NCI-H226 (cell line): Measurements from ENCODE around the gene SERTAD2.

Experiments used
- DNase-seq: peaks from one replicate; pipeline ENCODE4 v3.0.0-alpha.2; 2015

Gene SERTAD2

GRCh38 chr2:64607381-64608304 lies 46.1 kb downstream of the SERTAD2 start:
- DNase-seq = no peak

GRCh38 chr2:64606479-64607363 lies 47.0 kb downstream of the SERTAD2 start:
- DNase-seq = no peak

- DNase-seq = no peak
These were observed 47.7 kb downstream of the SERTAD2 start for GRCh38 chr2:64605991-64606478.

- peak; percentile 12 for DNase-seq
These were observed 48.7 kb downstream of the SERTAD2 start for GRCh38 chr2:64605026-64605471.

GRCh38 chr2:64604155-64604554 lies 49.6 kb downstream of the SERTAD2 start:
- DNase-seq = no peak

- no peak for DNase-seq
These were observed 51.3 kb downstream of the SERTAD2 start for GRCh38 chr2:64602436-64602835.

GRCh38 chr2:64601785-64602391 lies 51.8 kb downstream of the SERTAD2 start:
- no peak for DNase-seq

- DNase-seq = no peak
These were observed 52.5 kb downstream of the SERTAD2 start for GRCh38 chr2:64601034-64601754.

- DNase-seq = no peak
These were observed 54.2 kb downstream of the SERTAD2 start for GRCh38 chr2:64599469-64599868.

GRCh38 chr2:64598226-64598625 lies 55.5 kb downstream of the SERTAD2 start:
- no peak for DNase-seq

GRCh38 chr2:64595397-64596176 lies 58.1 kb downstream of the SERTAD2 start:
- DNase-seq = no peak

- no peak for DNase-seq
These were observed 59.3 kb downstream of the SERTAD2 start for GRCh38 chr2:64594226-64594989.

- no peak for DNase-seq
These were observed 60.6 kb downstream of the SERTAD2 start for GRCh38 chr2:64593035-64593655.

- no peak for DNase-seq
These were observed 62.5 kb downstream of the SERTAD2 start for GRCh38 chr2:64591188-64591587.

GRCh38 chr2:64587561-64587960 lies 66.2 kb downstream of the SERTAD2 start:
- no peak for DNase-seq

- no peak for DNase-seq
These were observed 66.7 kb downstream of the SERTAD2 start for GRCh38 chr2:64586883-64587481.

GRCh38 chr2:64586054-64586453 lies 67.7 kb downstream of the SERTAD2 start:
- no peak for DNase-seq

GRCh38 chr2:64582774-64583340 lies 70.9 kb downstream of the SERTAD2 start:
- no peak for DNase-seq

- no peak for DNase-seq
These were observed 71.8 kb downstream of the SERTAD2 start for GRCh38 chr2:64581777-64582539.
